ENCODE results near the gene MINK1.
"Not testable (repeated sequence)": the region's sequence is repeated elsewhere in the genome, so short reads cannot be mapped to it uniquely, and the experiment has no call there.

Gene MINK1

GRCh38 chr17:4812690-4813089 lies 20.4 kb upstream of the MINK1 start:
- no peak for DNase-seq

GRCh38 chr17:4815043-4815675 lies 18.0 kb upstream of the MINK1 start:
- DNase-seq: peak in 1 of 2 experiments; percentile 1

GRCh38 chr17:4816826-4817225 lies 16.3 kb upstream of the MINK1 start:
- no peak for DNase-seq

DNA sequence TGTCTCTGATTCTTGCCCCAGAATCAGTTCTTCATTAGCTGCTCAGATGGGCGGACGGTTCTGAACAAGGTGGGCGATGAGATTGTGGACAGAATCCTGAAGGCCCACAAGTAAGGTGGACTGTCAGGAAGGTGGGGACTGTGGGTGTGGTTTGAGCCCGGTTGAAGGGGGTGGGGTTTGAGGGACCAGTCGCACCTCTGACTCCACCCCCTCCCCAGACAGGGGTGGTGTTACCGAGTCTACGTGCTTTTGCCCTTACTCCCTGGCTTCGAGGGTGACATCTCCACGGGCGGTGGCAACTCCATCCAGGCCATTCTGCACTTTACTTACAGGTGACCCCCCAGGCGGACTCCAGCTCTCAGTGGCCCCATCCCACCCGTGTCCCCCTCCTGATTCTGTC lies 14.9 kb upstream of the MINK1 start:
- no peak for DNase-seq

DNA sequence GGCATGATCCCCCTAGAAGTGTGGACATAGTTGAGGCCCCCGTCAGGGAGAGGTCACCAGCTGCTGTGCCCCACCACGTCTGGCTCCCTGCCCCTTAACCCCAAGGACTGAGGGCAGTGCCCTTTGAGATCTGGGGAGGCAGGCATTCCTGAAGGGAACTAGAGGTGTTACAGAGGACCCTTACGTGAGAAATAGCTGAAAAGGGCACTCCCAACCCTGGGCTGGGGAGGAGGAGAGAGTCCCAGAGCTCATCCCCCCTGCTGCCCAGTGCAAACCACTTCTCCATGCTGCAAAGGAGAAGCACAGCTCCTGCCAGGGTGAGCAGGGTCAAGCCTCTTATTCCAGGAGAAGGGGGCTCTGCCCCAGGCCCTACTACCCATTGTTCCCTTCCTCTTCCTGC lies 10.3 kb upstream of the MINK1 start:
- DNase-seq: no peak

GRCh38 chr17:4823373-4824089 lies 9.6 kb upstream of the MINK1 start:
- no peak for DNase-seq

- DNase-seq: no peak
Measured at GRCh38 chr17:4827399-4827798, 5.7 kb upstream of the MINK1 start.

DNA sequence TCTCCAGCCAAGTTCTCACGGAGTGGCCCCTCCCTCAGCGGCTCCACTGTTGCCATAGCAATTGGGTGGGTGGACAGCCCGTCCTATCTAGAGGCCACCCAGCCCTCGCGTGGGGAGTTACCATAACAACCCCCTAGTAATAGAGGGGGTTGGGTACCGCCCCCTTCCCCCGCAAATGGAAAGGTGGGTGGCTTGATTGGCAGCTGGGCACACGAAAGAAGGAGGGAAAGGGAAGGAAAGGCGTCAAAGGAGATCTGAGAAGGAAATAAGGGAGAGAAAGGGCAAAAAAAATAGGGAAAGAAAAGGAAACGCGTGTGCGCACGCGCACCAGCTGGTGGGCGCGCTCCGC lies 337 bp upstream of the MINK1 start:
- DNase-seq: not testable (repeated sequence)

- no peak for DNase-seq
Measured at GRCh38 chr17:4833941-4834680, 971 bp downstream of the MINK1 start.

GRCh38 chr17:4834681-4835020 lies 1.5 kb downstream of the MINK1 start:
- no peak for DNase-seq

- DNase-seq: no peak
Measured at GRCh38 chr17:4836221-4836620, 3.1 kb downstream of the MINK1 start.

DNA sequence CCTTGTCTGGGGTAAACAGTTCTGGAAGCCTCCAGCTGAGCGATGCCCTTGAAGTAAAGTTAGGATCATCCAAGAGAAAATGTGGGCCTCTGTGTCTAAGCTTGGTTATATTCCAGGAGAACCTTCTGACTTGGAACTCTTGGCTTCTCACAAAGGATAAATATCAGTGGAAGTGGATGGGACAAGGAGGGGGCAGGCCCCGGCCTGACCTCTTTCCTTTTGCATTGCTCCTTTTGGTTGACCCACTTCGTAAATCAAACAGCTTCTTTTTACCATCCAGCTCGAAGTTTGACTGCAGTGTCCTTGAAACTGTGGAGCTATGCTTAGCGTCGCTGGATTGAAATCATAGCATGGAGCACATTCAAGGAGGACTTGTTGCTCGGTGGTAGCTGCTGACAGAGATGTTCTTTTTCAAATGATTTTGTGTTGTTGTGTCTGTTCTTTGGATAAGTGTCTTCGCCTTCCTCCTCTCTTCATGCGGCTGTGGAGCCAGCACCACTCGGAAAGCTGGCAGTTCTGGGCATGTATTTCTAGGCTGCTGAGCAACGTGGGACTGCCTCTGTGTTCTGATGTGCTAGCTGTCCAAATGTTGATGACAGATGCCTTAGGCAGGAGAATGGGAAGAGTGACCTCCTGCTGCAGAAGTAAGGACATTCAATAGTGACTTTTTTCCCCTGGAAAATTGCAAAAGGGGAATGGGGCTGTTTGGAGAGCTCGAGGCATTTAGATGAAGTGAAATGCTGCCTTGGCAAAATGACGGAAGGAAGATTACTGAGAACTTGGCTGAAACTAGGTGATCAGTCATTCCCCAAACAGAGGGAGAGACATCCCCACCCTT lies 4.5 kb downstream of the MINK1 start:
- DNase-seq: no peak

DNA sequence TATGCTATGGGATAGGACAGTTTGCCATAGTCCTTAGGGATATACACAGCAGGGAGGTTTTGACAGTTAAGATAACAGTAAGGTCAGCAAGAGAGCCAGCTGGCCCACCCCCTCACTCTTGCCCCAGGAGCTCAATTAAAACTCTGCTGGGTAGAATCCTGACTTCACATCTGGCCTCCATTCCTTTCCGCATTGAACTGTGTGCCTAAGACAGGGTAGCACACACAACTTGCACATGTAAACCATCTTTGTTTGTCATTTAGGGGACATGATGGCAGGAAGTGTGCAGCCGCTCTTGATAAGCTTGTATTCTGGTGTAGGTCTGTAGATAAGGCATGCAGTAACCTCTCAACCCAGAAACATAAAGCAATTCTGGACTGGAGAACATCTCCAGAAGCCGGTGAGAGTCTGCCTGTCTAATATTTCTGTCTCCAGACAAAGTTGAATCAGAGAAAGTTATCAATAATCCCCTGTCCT lies 5.2 kb downstream of the MINK1 start:
- no peak for DNase-seq

- no peak for DNase-seq
Measured at GRCh38 chr17:4839221-4839620, 6.1 kb downstream of the MINK1 start.

GRCh38 chr17:4839965-4840892 lies 7.1 kb downstream of the MINK1 start:
- no peak for DNase-seq

GRCh38 chr17:4840893-4841242 lies 7.7 kb downstream of the MINK1 start:
- DNase-seq: no peak

GRCh38 chr17:4842376-4842775 lies 9.2 kb downstream of the MINK1 start:
- DNase-seq: no peak

GRCh38 chr17:4843321-4844000 lies 10.3 kb downstream of the MINK1 start:
- DNase-seq: no peak

- no peak for DNase-seq
Measured at GRCh38 chr17:4845118-4845517, 12.0 kb downstream of the MINK1 start.

GRCh38 chr17:4846635-4847390 lies 13.7 kb downstream of the MINK1 start:
- DNase-seq: no peak

GRCh38 chr17:4849011-4849536 lies 15.9 kb downstream of the MINK1 start:
- DNase-seq: no peak

Measured in Kasumi-1 (cell line).